AG04450 (cell line): ENCODE measurements around the gene CHMP4B. TPM values are rescaled to one million over a fixed set of nuclear protein-coding genes. Genes with fewer than 3 reads are reported as not detected.

ENCODE experiments used
- CTCF ChIA-PET: fragments of 300-600, 350-600 bp; formaldehyde crosslinking; extraction: SDS; loops from one replicate; lab custom pipeline; 2022; ENCODE audit warnings: antibody characterized with exemption, inconsistent platforms; lab: Charles Lee
- POLR2A ChIA-PET: fragments of 350-600 bp; formaldehyde crosslinking; extraction: SDS; loops from one replicate; lab custom pipeline; 2021; ENCODE audit warnings: antibody characterized with exemption, inconsistent platforms; lab: Yijun Ruan, JAX
- DNase-seq: peaks from one replicate; pipeline ENCODE4 v3.0.0-alpha.2; 2011; ENCODE audit warnings: low read depth, low spot score
- H3K27ac ChIP-seq: one replicate; pipeline ENCODE4 v1.5.1; 2012; ENCODE audit warnings: low read depth, low read length, control low read depth
- H3K27me3 ChIP-seq: one replicate; pipeline ENCODE4 v1.6.0; 2012; ENCODE audit warnings: low read length; ENCODE audit not compliant: control insufficient read depth, insufficient read depth
- H3K4me3 ChIP-seq: 2 replicates; pipeline ENCODE4 v1.5.1; 2011; ENCODE audit warnings: mild to moderate bottlenecking, low read depth, low read length, control low read depth
- H3K9me3 ChIP-seq: 2 replicates; pipeline ENCODE4 v1.5.1; 2012; ENCODE audit warnings: low read length; ENCODE audit not compliant: control insufficient read depth, insufficient read depth
- polyA plus RNA-seq: library from polyadenylated mRNA; depleted of rRNA; stranded (reverse); fragments of >200 nt; gene quantifications from 2 replicates; pipeline ENCODE4 v1.2.3, GENCODE V29; 2011
- TF ChIP-seq, protein P1 (sequence below): IDR thresholded peaks from 2 replicates; pipeline ENCODE4 v1.5.1; 2011; ENCODE audit warnings: low read depth, low read length, control low read depth, inconsistent platforms

CHMP4B gene
- polyA plus RNA-seq, 1 experiment = 97.4 TPM

DNA sequence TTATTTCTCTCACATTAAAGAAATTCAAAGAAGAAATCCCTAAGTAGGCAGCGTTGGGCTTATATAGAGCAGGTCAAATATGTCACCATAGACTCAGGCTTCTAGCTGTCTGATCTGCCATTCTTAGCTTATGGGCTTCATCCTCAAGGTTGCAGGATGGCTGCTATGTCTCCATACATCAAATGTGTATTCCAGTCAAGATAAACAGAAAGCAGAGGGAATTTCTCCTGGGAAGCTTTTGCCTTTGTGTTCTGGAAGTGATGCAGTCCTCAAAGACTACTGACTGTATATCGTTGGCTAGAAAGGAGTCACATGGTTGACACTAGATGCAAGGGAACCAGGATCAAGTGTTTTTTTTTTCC is 43.4 kb upstream of the CHMP4B start:
- ChIA-PET POLR2A (no interaction called here), CTCF (no interaction called here)
- Histone ChIP-seq H3K27me3 (no peaks in the 10 kb centered on the region), H3K27ac (no peak overlapping the region), H3K4me3 (no peak overlapping the region), H3K9me3 (no peaks in the 10 kb centered on the region)
- no peak for DNase-seq
- TF ChIP-seq, protein P1, sequence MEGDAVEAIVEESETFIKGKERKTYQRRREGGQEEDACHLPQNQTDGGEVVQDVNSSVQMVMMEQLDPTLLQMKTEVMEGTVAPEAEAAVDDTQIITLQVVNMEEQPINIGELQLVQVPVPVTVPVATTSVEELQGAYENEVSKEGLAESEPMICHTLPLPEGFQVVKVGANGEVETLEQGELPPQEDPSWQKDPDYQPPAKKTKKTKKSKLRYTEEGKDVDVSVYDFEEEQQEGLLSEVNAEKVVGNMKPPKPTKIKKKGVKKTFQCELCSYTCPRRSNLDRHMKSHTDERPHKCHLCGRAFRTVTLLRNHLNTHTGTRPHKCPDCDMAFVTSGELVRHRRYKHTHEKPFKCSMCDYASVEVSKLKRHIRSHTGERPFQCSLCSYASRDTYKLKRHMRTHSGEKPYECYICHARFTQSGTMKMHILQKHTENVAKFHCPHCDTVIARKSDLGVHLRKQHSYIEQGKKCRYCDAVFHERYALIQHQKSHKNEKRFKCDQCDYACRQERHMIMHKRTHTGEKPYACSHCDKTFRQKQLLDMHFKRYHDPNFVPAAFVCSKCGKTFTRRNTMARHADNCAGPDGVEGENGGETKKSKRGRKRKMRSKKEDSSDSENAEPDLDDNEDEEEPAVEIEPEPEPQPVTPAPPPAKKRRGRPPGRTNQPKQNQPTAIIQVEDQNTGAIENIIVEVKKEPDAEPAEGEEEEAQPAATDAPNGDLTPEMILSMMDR = no peak

DNA sequence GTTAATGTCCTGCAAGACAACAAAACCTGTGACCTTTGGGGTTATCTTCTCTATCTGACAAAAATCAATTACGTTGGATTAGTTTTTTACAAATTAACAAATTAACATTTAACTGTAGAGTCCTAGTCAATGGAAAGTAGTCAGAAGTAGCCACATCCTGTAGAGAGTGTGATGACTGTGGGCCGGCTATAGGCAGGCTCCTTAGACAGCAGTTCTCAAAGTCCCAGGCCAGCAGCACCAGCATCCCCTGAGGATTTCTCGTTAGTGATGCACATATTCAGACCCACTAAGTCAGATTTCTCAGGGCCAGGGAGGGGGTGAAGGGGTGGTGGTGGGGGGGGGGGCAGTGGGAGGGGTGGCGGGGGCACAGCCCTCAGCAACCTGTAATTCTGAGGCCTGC is 42.1 kb upstream of the CHMP4B start:
- Histone ChIP-seq H3K27ac (no peak overlapping the region), H3K9me3 (no peaks in the 10 kb centered on the region), H3K27me3 (no peaks in the 10 kb centered on the region), H3K4me3 (no peak overlapping the region)
- ChIA-PET POLR2A (no interaction called here), CTCF (no interaction called here)
- TF ChIP-seq, protein P1 = no peak
- DNase-seq = no peak

DNA sequence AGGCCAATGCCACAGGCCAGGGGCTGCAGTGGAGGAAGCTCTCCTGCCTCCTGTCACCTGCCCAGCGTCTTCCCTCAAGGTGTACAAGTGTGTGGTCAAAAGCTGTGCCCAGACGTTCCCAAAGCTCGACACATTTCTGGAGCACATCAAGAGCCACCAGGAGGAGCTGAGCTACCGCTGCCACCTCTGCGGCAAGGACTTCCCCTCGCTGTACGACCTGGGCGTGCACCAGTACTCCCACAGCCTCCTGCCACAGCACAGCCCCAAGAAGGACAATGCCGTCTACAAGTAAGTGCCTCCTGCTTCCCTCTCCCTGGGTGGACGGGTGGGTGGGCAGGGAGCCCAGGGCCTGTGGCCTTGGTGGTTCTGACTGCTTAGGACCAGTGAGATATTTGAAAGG is 41.1 kb upstream of the CHMP4B start:
- Histone ChIP-seq H3K9me3 (no peaks in the 10 kb centered on the region), H3K27ac (no peak overlapping the region), H3K27me3 (no peaks in the 10 kb centered on the region), H3K4me3 (no peak overlapping the region)
- ChIA-PET CTCF (no interaction called here), POLR2A (no interaction called here)
- TF ChIP-seq, protein P1 = no peak
- no peak for DNase-seq

DNA sequence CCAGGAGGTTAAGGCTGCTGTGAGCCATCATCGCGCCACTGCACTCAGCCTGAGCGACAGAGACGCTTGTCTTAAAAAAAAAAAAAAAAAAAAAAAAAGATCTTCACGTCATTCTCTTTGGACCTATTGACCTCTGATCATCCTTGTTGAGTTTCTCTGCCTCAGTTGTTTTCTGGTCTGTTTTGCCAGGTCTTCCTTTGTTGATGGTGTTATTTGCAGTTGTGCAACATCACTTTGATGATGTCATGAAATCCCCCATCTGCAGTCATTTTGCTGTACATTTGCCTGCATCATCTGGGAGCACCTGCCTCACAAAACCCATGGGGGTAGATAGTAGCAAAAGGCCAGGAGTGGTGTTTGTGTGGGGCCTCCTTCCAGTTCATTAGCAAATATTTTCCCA is 39.2 kb upstream of the CHMP4B start:
- DNase-seq = no peak
- Histone ChIP-seq H3K27me3 (no peaks in the 10 kb centered on the region), H3K4me3 (no peak overlapping the region), H3K9me3 (no peaks in the 10 kb centered on the region), H3K27ac (no peak overlapping the region)
- TF ChIP-seq, protein P1 = no peak
- POLR2A ChIA-PET = interaction anchor here (0.7 kb wide), 1 partner anchor 21 kb away, joined by 6 read pairs; no protein-coding TSS in a partner anchor
- CTCF ChIA-PET = no interaction called here

DNA sequence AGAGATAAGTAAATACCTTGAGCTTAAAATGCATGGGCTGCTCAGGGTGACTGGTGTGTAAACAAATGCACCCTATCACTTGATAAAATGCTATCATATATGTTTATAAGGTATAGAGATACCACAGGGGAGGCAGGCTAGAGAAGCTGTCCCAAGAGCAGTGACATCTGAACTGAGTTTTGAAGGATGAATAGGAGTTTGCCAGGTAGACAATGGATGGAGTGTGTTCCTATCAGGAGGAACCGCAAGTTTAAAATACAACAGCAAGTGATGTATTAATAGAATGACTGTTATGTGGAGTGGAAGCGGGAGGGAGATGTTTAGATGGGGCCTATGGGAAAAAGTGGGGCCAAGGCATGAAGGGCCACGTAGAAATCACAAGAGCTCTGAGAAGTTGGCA is 38.7 kb upstream of the CHMP4B start:
- H3K27ac ChIP-seq = no peak overlapping the region
- no peak overlapping the region for H3K4me3 ChIP-seq
- CTCF ChIA-PET = no interaction called here
- no peak for DNase-seq
- POLR2A ChIA-PET = no interaction called here
- no peaks in the 10 kb centered on the region for H3K9me3 ChIP-seq
- H3K27me3 ChIP-seq = no peaks in the 10 kb centered on the region
- TF ChIP-seq, protein P1 = no peak
